Stimulated activated CD4-positive, alpha-beta T cell treated with anti-CD3 and anti-CD28 coated beads, Interleukin-12 subunit alpha, Interleukin-12 subunit beta, amount 100 ng/mL, for 48 hours (primary cell): ENCODE data around the gene CTSE.

Experiments
- DNase-seq, 3 donors: peaks; one replicate each; pipeline ENCODE4 v3.0.0-alpha.2; 2020; ENCODE audit warnings: low read depth in 2 of 3, low spot score in 1 of 3

CTSE gene

DNA sequence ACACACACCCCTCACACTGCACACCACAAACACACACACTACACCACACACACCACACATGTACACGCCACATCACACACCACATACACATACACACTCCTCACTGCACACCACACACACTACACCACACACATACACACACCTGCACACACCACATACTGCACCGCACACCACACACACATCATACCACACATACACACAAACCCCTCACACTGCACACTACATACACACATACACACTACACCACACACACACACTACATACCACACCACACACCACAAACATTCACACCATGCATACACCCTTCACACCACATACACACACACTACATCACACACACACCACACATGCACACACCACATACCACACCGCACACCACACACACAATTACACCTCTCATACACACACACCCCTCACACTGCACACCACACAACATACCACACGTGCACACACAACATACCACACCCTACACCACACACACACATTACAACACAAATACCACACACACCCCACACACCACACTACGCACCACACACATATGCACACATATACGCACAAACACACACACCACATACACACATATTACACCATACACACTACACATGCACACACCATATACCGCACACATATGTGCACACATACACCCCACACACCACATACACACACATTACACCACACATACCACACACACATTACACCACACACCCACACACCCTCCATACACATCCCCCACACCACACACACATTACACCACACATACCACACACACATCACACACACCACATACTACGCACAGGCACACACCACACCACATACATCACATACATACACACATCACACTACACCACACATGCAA lies 50.1 kb downstream of the CTSE start:
- no peak for DNase-seq

- DNase-seq = no peak
Measured at GRCh38 chr1:205972491-205973168, 51.1 kb downstream of the CTSE start.

- DNase-seq = no peak
Measured at GRCh38 chr1:205972081-205972480, 51.6 kb downstream of the CTSE start.

GRCh38 chr1:205971082-205971481 lies 52.6 kb downstream of the CTSE start:
- no peak for DNase-seq

- DNase-seq = no peak
Measured at GRCh38 chr1:205970486-205970885, 53.2 kb downstream of the CTSE start.

DNA sequence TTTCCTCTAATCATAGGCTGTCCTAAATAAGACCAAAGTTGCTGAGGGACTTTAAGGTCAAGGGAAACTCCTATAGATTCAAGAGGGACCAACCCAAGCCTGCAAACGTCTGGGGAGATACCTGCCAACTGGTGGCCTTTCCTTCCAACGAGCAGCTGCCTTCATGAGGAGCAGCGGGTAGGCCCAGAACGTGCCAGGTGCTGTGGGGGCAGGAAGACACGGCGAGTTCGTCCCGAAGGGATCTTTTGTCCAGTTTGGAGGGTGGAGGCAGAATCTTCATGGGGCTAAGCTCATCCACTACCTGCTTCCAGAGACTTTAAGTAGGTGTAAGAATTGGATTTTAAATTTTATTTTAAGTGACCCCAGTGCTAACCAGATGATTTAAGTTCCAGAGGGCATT lies 54.5 kb downstream of the CTSE start:
- no peak for DNase-seq

- DNase-seq = no peak
Measured at GRCh38 chr1:205967554-205968335, 56.0 kb downstream of the CTSE start.

- no peak for DNase-seq
Measured at GRCh38 chr1:205965036-205965884, 58.4 kb downstream of the CTSE start.

- DNase-seq = no peak
Measured at GRCh38 chr1:205963352-205964155, 60.1 kb downstream of the CTSE start.

GRCh38 chr1:205962821-205963221 lies 60.9 kb downstream of the CTSE start:
- no peak for DNase-seq

- DNase-seq = no peak
Measured at GRCh38 chr1:205961991-205962820, 61.5 kb downstream of the CTSE start.

DNA sequence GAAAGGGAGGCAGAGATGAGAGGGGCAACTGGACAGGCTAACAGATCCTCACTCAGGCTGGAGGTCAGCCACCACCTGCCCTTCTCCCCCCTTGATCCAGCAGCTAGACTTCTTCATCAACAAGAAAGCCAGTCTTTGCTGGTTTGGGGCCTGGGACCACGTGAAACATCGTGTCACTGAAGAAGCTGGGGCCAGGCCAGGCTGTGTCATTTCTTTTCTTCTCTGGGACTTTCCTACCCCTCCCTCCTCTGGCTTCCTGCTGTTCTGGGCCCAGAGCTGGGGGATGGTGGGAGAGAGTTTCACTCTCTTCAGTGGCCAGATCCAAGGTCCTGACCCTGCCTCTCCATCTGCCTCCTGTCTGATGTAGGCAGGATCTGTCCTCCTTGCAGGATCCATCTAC lies 62.3 kb downstream of the CTSE start:
- DNase-seq = no peak

DNA sequence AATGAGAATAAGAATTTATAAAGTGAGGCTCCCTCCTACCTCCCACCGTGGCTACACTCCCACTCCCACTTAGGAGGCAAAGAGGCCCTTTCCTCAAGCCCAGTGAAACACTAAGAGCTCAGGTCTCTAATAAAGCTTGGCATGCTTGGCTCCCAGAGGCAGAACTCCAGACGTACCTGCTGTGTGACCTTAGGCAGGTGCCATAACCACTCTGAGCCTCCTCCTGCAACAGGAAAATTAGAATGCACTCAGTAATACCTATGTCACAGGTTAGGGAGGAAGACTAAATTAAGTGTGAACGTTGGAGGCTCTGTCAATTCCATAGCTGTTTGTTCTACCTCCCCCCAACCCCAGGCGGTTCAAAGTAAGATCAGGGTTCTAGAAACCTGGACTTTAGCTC lies 63.9 kb downstream of the CTSE start:
- DNase-seq = no peak
